ENCODE measurements around the gene NPS. TPM values are rescaled to one million over a fixed set of nuclear protein-coding genes. Genes with fewer than 3 reads are reported as not detected.

The NPS gene
- total RNA-seq, 1 experiment from 2014 or later, result not detected

DNA sequence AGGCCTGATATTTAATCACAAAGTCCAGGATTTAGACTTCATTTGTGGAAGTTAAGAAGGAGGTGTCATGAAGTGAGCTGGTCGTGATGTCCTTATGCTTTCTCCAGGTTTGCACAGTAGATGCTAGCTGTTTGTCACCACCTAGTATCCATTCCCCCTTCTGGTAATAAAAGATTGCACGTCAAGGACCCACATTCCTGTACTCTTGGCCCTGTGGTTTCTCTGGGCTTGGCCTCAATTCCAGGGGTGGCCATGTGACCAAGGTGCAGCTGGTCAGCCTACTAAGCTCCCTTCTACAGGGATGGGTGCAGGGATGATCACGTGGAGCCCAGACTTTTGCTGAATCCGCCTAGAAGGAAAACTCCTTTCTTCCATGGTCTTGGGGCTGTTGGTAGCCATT lies 16.5 kb downstream of the NPS start:
- Mint-ChIP-seq H3K27me3 (ENCODE audit: low read depth) (no peaks in the 10 kb centered on the region), H3K4me3 (no peak overlapping the region), H3K9me3 (peaks cover 10% of the 10 kb centered on the region; the same call in 1 of the 2 replicates), H3K36me3 (no peaks in the 10 kb centered on the region), H3K27ac (no peak overlapping the region), H3K4me1 (no peaks in the 10 kb centered on the region)
- no peak for DNase-seq (ENCODE audit: low spot score)
- ChIA-PET POLR2A (no interaction called here), CTCF (interaction anchor here (0.9 to 1.3 kb wide), 2 partner anchors 84 to 126 kb away, joined by 3 read pairs; no protein-coding TSS in a partner anchor)
- TF ChIP-seq JAZF1 (CRISPR knock-in tag; IDR thresholded peaks at IDR 0.05) (no peak), GTF2I (CRISPR knock-in tag; conservative IDR thresholded peaks at IDR 0.05) (no peak), HMGA2 (CRISPR knock-in tag; IDR thresholded peaks at IDR 0.05) (no peak), GRHL2 (CRISPR knock-in tag; IDR thresholded peaks at IDR 0.05; ENCODE audit: insufficient replicate concordance, severe bottlenecking) (no peak), FOXP1 (CRISPR knock-in tag; IDR thresholded peaks at IDR 0.05; ENCODE audit: borderline replicate concordance) (no peak), ZBTB21 (CRISPR knock-in tag; IDR thresholded peaks at IDR 0.05; ENCODE audit: borderline replicate concordance) (no peak), ZNF423 (CRISPR knock-in tag; IDR thresholded peaks at IDR 0.05) (no peak), KAT7 (CRISPR knock-in tag; IDR thresholded peaks at IDR 0.05; ENCODE audit: borderline replicate concordance) (no peak), NFATC4 (CRISPR knock-in tag; IDR thresholded peaks at IDR 0.05) (no peak)
- TF ChIP-seq, protein P1, sequence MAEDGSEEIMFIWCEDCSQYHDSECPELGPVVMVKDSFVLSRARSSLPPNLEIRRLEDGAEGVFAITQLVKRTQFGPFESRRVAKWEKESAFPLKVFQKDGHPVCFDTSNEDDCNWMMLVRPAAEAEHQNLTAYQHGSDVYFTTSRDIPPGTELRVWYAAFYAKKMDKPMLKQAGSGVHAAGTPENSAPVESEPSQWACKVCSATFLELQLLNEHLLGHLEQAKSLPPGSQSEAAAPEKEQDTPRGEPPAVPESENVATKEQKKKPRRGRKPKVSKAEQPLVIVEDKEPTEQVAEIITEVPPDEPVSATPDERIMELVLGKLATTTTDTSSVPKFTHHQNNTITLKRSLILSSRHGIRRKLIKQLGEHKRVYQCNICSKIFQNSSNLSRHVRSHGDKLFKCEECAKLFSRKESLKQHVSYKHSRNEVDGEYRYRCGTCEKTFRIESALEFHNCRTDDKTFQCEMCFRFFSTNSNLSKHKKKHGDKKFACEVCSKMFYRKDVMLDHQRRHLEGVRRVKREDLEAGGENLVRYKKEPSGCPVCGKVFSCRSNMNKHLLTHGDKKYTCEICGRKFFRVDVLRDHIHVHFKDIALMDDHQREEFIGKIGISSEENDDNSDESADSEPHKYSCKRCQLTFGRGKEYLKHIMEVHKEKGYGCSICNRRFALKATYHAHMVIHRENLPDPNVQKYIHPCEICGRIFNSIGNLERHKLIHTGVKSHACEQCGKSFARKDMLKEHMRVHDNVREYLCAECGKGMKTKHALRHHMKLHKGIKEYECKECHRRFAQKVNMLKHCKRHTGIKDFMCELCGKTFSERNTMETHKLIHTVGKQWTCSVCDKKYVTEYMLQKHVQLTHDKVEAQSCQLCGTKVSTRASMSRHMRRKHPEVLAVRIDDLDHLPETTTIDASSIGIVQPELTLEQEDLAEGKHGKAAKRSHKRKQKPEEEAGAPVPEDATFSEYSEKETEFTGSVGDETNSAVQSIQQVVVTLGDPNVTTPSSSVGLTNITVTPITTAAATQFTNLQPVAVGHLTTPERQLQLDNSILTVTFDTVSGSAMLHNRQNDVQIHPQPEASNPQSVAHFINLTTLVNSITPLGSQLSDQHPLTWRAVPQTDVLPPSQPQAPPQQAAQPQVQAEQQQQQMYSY (CRISPR knock-in tag; IDR thresholded peaks at IDR 0.05), result no peak
- TF ChIP-seq, protein P2, sequence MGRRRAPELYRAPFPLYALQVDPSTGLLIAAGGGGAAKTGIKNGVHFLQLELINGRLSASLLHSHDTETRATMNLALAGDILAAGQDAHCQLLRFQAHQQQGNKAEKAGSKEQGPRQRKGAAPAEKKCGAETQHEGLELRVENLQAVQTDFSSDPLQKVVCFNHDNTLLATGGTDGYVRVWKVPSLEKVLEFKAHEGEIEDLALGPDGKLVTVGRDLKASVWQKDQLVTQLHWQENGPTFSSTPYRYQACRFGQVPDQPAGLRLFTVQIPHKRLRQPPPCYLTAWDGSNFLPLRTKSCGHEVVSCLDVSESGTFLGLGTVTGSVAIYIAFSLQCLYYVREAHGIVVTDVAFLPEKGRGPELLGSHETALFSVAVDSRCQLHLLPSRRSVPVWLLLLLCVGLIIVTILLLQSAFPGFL (CRISPR knock-in tag; IDR thresholded peaks at IDR 0.05; ENCODE audit: borderline replicate concordance), result no peak
- TF ChIP-seq, protein P3, sequence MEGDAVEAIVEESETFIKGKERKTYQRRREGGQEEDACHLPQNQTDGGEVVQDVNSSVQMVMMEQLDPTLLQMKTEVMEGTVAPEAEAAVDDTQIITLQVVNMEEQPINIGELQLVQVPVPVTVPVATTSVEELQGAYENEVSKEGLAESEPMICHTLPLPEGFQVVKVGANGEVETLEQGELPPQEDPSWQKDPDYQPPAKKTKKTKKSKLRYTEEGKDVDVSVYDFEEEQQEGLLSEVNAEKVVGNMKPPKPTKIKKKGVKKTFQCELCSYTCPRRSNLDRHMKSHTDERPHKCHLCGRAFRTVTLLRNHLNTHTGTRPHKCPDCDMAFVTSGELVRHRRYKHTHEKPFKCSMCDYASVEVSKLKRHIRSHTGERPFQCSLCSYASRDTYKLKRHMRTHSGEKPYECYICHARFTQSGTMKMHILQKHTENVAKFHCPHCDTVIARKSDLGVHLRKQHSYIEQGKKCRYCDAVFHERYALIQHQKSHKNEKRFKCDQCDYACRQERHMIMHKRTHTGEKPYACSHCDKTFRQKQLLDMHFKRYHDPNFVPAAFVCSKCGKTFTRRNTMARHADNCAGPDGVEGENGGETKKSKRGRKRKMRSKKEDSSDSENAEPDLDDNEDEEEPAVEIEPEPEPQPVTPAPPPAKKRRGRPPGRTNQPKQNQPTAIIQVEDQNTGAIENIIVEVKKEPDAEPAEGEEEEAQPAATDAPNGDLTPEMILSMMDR (IDR thresholded peaks at IDR 0.05), result no peak
- TF ChIP-seq, protein P4, sequence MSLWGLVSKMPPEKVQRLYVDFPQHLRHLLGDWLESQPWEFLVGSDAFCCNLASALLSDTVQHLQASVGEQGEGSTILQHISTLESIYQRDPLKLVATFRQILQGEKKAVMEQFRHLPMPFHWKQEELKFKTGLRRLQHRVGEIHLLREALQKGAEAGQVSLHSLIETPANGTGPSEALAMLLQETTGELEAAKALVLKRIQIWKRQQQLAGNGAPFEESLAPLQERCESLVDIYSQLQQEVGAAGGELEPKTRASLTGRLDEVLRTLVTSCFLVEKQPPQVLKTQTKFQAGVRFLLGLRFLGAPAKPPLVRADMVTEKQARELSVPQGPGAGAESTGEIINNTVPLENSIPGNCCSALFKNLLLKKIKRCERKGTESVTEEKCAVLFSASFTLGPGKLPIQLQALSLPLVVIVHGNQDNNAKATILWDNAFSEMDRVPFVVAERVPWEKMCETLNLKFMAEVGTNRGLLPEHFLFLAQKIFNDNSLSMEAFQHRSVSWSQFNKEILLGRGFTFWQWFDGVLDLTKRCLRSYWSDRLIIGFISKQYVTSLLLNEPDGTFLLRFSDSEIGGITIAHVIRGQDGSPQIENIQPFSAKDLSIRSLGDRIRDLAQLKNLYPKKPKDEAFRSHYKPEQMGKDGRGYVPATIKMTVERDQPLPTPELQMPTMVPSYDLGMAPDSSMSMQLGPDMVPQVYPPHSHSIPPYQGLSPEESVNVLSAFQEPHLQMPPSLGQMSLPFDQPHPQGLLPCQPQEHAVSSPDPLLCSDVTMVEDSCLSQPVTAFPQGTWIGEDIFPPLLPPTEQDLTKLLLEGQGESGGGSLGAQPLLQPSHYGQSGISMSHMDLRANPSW (CRISPR knock-in tag; conservative IDR thresholded peaks at IDR 0.05; ENCODE audit: low read depth), result no peak
- TF ChIP-seq, protein P5, sequence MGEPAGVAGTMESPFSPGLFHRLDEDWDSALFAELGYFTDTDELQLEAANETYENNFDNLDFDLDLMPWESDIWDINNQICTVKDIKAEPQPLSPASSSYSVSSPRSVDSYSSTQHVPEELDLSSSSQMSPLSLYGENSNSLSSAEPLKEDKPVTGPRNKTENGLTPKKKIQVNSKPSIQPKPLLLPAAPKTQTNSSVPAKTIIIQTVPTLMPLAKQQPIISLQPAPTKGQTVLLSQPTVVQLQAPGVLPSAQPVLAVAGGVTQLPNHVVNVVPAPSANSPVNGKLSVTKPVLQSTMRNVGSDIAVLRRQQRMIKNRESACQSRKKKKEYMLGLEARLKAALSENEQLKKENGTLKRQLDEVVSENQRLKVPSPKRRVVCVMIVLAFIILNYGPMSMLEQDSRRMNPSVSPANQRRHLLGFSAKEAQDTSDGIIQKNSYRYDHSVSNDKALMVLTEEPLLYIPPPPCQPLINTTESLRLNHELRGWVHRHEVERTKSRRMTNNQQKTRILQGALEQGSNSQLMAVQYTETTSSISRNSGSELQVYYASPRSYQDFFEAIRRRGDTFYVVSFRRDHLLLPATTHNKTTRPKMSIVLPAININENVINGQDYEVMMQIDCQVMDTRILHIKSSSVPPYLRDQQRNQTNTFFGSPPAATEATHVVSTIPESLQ (CRISPR knock-in tag; IDR thresholded peaks at IDR 0.05), result no peak
- no peak for ATAC-seq

DNA sequence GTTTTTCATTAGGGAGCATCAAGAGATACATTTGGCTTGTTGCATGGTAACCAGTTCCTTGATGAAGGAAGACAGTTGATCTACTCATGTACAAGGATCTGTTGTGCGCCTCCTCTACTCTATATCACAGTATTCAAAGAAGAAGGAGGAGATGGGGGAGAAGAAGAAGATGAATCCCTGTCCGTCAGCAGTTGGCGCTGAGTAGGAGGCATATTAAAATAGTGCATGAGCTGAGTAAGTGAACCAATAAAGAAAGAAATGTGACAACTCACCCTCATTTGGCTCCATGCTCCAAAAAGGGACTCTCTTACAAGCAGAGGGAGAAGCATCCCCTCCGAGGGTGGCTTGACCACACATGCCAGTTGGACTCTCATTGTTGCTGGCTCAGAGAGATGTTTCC lies 20.1 kb downstream of the NPS start:
- POLR2A ChIA-PET, result no interaction called here
- H3K27ac Mint-ChIP-seq, result no peak overlapping the region
- H3K27me3 Mint-ChIP-seq (ENCODE audit: low read depth), result no peaks in the 10 kb centered on the region; the same call in 1 of the 2 replicates
- H3K9me3 Mint-ChIP-seq, result peaks cover 28% of the 10 kb centered on the region
- DNase-seq (ENCODE audit: low spot score) (no peak), ATAC-seq (no peak)
- no peak overlapping the region for H3K4me3 Mint-ChIP-seq
- no peaks in the 10 kb centered on the region for H3K4me1 Mint-ChIP-seq
- CTCF ChIA-PET, result no interaction called here
- no peaks in the 10 kb centered on the region; the same call in 1 of the 2 replicates for H3K36me3 Mint-ChIP-seq
- TF ChIP-seq ZNF671 (CRISPR knock-in tag; IDR thresholded peaks at IDR 0.05), result no peak
- TF ChIP-seq ZNF263 (CRISPR knock-in tag; IDR thresholded peaks at IDR 0.05; ENCODE audit: low read depth), result no peak
- TF ChIP-seq, protein P6, sequence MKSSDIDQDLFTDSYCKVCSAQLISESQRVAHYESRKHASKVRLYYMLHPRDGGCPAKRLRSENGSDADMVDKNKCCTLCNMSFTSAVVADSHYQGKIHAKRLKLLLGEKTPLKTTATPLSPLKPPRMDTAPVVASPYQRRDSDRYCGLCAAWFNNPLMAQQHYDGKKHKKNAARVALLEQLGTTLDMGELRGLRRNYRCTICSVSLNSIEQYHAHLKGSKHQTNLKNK (CRISPR knock-in tag; IDR thresholded peaks at IDR 0.05), result no peak
- no peak for TF ChIP-seq ZNF219 (CRISPR knock-in tag; IDR thresholded peaks at IDR 0.05; ENCODE audit: borderline replicate concordance)
- TF ChIP-seq ELF4 (CRISPR knock-in tag; IDR thresholded peaks at IDR 0.05; ENCODE audit: low read depth), result no peak
- TF ChIP-seq NFYB (CRISPR knock-in tag; conservative IDR thresholded peaks at IDR 0.05; ENCODE audit: low read depth), result no peak
- TF ChIP-seq, protein P7, sequence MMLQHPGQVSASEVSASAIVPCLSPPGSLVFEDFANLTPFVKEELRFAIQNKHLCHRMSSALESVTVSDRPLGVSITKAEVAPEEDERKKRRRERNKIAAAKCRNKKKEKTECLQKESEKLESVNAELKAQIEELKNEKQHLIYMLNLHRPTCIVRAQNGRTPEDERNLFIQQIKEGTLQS (CRISPR knock-in tag; conservative IDR thresholded peaks at IDR 0.05), result no peak
- TF ChIP-seq SP1 (CRISPR knock-in tag; conservative IDR thresholded peaks at IDR 0.05), result no peak

Measured in WTC11 (cell line).